ENCODE data around the gene TMEM89. TPM values are rescaled to one million over a fixed set of nuclear protein-coding genes. Genes with fewer than 3 reads are reported as not detected.

Gene TMEM89
- polyA plus RNA-seq, 1 experiment: not detected

- H3K27me3 ChIP-seq (ENCODE audit: control insufficient read depth, insufficient read depth, low read length): peaks cover 2% of the 10 kb centered on the region
- peaks cover 8% of the 10 kb centered on the region; the same call in 1 of the 2 replicates for H3K9me3 ChIP-seq (ENCODE audit: control insufficient read depth, insufficient read depth, low read length)
- TF ChIP-seq CTCF (IDR thresholded peaks at IDR 0.05; ENCODE audit: low read depth, low read length): no peak
- ChIA-PET CTCF (interaction anchor here (1.0 kb wide), 1 partner anchor 217 kb away, joined by 3 read pairs; no protein-coding TSS in a partner anchor), POLR2A (interaction anchor here (1.1 kb wide), 1 partner anchor 10 kb away, joined by 3 read pairs; the partner anchor contains the start of gene CELSR3)
- no peak overlapping the region for H3K4me3 ChIP-seq (ENCODE audit: low read depth, low read length)
- no peak overlapping the region for H3K27ac ChIP-seq (ENCODE audit: low read depth, low read length)
- no peak for DNase-seq (ENCODE audit: low read depth, low spot score)
Observed at GRCh38 chr3:48652923-48653715, 31.6 kb upstream of the TMEM89 start.

- no peak for TF ChIP-seq CTCF (IDR thresholded peaks at IDR 0.05; ENCODE audit: low read depth, low read length)
- Histone ChIP-seq H3K27me3 (ENCODE audit: control insufficient read depth, insufficient read depth, low read length) (no peaks in the 10 kb centered on the region), H3K4me3 (ENCODE audit: low read depth, low read length) (no peak overlapping the region), H3K9me3 (ENCODE audit: control insufficient read depth, insufficient read depth, low read length) (peaks cover 3% of the 10 kb centered on the region; the same call in 1 of the 2 replicates), H3K27ac (ENCODE audit: low read depth, low read length) (no peak overlapping the region)
- POLR2A ChIA-PET: no interaction called here
- no peak for DNase-seq (ENCODE audit: low read depth, low spot score)
- CTCF ChIA-PET: no interaction called here
Observed at GRCh38 chr3:48651771-48652170, 30.2 kb upstream of the TMEM89 start.

GRCh38 chr3:48650723-48651122 lies 29.2 kb upstream of the TMEM89 start:
- Histone ChIP-seq H3K4me3 (ENCODE audit: low read depth, low read length) (no peak overlapping the region), H3K27me3 (ENCODE audit: control insufficient read depth, insufficient read depth, low read length) (no peaks in the 10 kb centered on the region), H3K27ac (ENCODE audit: low read depth, low read length) (no peak overlapping the region), H3K9me3 (ENCODE audit: control insufficient read depth, insufficient read depth, low read length) (no peaks in the 10 kb centered on the region; the same call in 1 of the 2 replicates)
- POLR2A ChIA-PET: no interaction called here
- no peak for DNase-seq (ENCODE audit: low read depth, low spot score)
- TF ChIP-seq CTCF (IDR thresholded peaks at IDR 0.05; ENCODE audit: low read depth, low read length): no peak
- CTCF ChIA-PET: no interaction called here

- TF ChIP-seq CTCF (IDR thresholded peaks at IDR 0.05; ENCODE audit: low read depth, low read length): no peak
- POLR2A ChIA-PET: no interaction called here
- DNase-seq (ENCODE audit: low read depth, low spot score): no peak
- H3K4me3 ChIP-seq (ENCODE audit: low read depth, low read length): no peak overlapping the region
- peaks cover 3% of the 10 kb centered on the region for H3K27me3 ChIP-seq (ENCODE audit: control insufficient read depth, insufficient read depth, low read length)
- no peaks in the 10 kb centered on the region; the same call in 1 of the 2 replicates for H3K9me3 ChIP-seq (ENCODE audit: control insufficient read depth, insufficient read depth, low read length)
- H3K27ac ChIP-seq (ENCODE audit: low read depth, low read length): no peak overlapping the region
- CTCF ChIA-PET: no interaction called here
Observed at GRCh38 chr3:48648188-48648850, 26.8 kb upstream of the TMEM89 start.

GRCh38 chr3:48647714-48648113 lies 26.1 kb upstream of the TMEM89 start:
- no peak for TF ChIP-seq CTCF (IDR thresholded peaks at IDR 0.05; ENCODE audit: low read depth, low read length)
- CTCF ChIA-PET: no interaction called here
- DNase-seq (ENCODE audit: low read depth, low spot score): no peak
- POLR2A ChIA-PET: no interaction called here
- Histone ChIP-seq H3K4me3 (ENCODE audit: low read depth, low read length) (no peak overlapping the region), H3K27me3 (ENCODE audit: control insufficient read depth, insufficient read depth, low read length) (peaks cover 3% of the 10 kb centered on the region), H3K27ac (ENCODE audit: low read depth, low read length) (no peak overlapping the region), H3K9me3 (ENCODE audit: control insufficient read depth, insufficient read depth, low read length) (no peaks in the 10 kb centered on the region; the same call in 1 of the 2 replicates)

Data from AG04450 (cell line).